NCI-H1105 (cell line): ENCODE data around the gene WWC1.

Experiments used
- DNase-seq: peaks from one replicate; lab custom pipeline; 2025; lab: John Stamatoyannopoulos, UW

The WWC1 gene

DNA sequence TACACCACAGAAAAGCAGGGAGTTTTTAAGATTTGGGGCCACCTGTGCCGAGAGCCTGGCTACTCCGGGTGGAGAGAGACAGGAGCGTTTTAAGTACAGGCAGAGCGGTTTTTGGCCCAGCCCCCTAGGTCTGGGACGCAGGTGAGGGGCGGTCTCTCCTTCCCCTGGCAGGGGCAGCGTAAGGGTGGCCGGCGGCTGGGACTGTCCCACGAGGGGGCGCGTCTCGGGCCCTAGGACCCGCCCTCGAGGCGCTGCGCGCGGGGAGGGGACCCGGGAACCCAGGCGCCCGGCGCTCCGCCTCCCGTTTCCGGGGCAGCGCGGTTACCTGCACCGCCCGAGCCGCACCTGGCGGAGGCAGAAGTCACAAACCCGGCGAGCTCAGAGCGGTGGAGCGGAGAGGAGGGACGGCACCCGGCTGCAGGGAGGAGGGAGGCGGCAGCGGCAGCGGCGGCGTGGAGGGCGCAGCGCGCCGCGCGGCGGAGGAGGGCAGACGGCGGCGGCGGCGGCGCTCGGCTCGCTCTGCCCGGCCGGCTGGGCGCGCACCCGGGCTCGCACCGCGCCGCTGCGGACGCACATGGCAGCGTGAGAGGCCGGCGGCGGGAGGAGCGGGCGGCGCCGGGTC lies at the start of gene WWC1:
Gene WWC1 (plus strand): TSS at position 304 of the 622 bp plus-strand sequence. CDS start 508 bp downstream, outside the sequence.
- peak; percentile 56 for DNase-seq

DNA sequence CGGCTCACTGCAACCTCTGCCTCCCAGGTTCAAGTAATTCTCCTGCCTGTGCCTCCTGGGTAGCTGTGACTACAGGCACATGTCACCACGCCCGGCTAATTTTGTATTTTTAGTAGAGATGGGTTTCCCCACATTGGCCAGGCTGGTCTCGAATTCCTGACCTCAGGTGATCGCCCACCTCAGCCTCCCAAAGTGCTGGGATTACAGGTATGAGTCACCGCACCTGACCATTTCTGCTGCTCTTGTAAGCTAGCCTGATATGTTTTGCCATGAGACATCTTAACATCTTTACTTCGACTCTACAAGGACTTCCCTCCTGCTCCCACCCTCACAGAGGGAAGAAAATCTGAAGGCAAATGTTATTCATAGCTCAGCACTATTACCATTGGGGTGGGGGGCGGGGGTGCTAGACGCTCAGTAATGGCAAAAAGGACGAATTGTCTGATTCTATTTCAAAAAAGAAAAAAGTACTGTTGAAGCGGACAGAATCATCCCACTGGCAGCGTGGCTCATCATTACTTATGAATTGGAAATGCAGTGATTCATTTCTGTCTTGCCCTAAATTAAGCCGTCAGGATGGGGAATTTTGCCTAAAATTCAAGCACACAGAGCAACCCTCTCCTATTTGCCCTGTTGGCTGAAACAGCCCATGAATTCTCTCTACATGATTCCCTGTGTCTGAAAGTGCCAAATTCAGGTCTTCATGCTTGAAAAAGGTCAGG lies 46.4 kb upstream of the WWC1 start:
- no peak for DNase-seq

DNA sequence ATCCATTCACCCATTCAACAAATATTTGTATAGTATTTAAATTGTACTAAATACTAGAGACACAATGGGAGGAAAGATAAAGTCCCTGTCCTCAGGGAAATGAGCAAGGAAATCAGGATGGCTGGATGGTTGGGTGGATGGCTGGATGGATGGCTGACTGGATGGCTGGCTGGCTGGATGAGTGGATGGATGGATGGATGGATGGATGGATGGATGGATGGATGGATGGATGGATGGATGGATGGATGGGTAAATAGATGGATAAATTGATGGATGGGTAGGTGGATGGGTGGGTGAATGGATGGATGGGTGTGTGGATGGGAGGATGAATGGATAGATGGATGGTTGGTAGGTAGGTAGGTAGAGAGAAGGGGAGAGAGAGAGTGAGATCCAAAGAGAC lies 41.5 kb upstream of the WWC1 start:
- DNase-seq = no peak

DNA sequence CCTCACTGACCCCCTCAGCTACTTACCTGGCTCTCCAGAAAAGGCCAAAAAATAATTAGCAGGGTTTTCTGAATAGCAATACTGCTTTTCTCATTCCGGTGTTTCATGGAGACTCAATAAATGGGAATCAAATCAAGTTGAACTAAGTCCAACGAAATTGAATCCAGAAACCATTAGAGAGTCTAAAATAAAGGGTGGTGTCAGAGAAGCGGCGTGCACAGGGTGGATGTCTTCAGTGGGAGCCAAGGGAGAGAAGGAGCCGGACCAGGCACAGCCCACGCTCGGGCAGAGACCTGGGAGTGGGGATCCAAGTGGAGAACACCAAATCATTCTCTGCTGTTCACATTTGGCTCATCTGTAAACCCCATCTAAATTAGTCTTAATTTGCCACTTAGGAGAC lies 40.2 kb upstream of the WWC1 start:
- no peak for DNase-seq

DNA sequence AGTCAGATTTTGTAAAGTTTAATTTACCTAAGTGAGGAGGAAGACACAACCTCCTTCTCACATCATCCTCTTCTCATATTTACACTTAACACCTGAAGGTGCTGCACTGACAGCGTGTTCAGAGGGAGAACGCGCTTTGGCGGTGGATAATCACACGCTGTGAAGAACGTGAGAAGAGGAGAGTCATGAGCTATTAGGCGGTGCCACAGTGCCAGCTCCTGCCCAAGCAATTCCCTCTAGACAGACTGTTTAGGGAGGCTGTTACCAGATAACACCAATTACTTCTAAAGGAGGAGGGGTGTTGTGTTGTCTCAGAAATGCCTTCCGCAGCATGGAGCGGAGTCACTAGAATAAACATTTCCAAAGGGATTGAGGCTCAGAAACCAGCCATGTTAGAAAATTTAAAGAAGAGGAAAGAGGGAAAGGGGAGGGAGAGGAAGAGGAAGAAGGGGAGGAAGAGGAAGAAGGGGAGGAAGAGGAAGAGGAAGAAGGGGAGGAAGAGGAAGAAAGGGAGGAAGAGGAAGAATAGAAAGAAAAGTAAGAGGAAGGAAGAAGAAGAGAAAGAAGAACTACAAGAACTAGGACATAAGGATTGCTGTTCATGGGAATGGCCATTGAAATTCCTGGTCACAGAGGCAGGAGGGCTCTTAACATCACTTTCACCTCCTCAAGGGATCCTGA lies 37.3 kb upstream of the WWC1 start:
- DNase-seq = no peak

DNA sequence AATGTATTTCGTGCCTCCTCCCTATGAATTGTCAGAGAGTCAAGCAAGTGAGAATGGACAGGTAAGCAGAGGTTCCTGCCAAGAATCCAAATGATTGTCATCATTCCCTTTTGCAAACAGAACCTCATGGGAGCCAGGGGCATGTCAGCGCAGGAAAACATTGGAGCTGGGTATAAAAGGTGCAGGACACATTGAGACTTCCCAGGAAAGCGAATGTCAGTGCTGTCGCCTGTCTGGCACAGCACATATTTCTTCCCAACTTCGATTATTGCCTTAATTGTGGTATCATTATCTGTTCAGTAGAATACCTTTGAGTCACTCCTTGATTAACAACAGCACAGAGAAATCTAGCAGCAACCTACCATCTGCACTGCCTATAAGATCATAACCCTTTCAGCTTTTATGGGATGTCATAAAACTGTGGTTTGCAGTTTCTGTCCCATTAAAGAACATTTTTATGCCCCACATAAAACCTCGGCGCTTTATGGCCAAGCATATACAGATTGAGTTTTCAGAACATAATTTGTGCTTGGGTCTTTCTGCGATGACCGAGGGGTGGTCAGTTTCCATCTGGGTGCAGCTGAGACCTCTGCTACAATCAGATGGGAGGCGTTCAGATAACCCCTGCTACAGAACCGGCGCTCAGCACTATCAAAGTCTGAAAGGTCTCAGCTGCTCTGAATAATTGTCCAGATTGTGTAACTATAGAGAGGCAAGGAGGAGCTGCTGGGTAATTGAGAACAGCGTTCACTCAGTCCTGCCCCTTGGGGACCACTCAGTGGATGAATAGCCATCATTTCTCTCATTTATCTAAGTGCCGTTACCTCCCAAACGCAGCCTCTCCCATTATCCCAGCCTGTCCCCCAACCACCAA lies 30.9 kb upstream of the WWC1 start:
- no peak for DNase-seq

DNA sequence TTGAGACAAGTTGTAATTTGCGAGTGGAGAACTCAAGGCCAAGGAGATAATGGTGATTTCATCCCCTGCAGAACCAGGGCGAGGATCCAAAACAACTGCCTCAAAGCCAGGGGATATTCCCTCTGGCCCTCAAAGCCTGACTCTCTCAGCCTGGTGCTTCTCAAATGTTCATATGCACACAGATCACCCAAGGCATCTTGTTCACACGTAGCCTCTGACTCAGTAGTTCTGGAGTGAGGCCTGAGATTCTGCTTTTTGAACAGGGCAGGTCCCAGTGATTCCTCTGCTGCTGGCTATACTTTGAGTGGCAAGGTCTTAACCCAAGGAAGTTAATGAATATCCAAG lies 30.2 kb upstream of the WWC1 start:
- no peak for DNase-seq

DNA sequence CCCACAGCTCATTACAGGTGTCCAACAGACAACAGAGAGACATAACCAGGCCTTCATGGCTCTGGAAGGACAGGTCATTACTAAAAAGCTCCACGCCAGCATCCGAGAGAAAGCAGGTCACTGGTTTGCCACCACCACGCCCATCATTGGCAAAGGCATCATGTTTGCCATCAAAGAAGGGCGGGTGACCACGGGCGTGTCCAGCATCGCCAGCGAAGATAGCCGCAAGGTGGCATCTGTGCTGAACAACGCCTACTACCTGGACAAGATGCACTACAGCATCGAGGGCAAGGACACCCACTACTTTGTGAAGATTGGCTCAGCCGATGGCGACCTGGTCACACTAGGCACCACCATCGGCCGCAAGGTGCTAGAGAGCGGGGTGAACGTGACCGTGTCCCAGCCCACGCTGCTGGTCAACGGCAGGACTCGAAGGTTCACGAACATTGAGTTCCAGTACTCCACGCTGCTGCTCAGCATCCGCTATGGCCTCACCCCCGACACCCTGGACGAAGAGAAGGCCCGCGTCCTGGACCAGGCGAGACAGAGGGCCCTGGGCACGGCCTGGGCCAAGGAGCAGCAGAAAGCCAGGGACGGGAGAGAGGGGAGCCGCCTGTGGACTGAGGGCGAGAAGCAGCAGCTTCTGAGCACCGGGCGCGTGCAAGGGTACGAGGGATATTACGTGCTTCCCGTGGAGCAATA lies 29.3 kb upstream of the WWC1 start:
- DNase-seq = no peak

DNA sequence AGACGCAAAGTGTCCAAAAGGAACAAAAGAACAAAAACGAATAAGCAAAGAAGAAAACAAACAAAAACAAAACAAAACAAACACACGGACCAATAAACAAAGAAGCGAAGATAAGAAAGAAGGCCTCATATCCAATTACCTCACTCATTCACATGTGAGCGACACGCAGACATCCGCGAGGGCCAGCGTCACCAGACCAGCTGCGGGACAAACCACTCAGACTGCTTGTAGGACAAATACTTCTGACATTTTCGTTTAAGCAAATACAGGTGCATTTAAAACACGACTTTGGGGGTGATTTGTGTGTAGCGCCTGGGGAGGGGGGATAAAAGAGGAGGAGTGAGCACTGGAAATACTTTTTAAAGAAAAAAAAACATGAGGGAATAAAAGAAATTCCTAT lies 28.3 kb upstream of the WWC1 start:
- DNase-seq = no peak

DNA sequence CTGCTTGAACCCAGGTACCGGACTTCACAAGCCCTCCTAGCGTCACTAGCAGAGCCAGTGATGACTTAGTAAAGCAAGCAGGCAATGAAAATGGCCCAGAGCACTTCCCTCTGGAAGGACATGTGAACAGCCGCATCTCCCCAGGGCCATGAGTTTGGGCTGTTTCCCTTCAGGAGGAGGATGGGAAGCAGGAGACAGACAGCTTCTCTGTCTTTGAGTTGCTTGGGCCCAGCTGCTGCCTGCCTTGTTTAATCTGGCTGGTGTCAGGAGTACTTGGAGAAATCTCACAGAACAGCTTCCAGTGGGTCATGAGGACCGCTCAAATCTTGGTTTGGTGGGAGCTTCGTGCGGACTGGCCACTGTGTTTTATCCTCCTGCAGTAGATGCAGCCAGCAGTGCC lies 25.4 kb upstream of the WWC1 start:
- no peak for DNase-seq

DNA sequence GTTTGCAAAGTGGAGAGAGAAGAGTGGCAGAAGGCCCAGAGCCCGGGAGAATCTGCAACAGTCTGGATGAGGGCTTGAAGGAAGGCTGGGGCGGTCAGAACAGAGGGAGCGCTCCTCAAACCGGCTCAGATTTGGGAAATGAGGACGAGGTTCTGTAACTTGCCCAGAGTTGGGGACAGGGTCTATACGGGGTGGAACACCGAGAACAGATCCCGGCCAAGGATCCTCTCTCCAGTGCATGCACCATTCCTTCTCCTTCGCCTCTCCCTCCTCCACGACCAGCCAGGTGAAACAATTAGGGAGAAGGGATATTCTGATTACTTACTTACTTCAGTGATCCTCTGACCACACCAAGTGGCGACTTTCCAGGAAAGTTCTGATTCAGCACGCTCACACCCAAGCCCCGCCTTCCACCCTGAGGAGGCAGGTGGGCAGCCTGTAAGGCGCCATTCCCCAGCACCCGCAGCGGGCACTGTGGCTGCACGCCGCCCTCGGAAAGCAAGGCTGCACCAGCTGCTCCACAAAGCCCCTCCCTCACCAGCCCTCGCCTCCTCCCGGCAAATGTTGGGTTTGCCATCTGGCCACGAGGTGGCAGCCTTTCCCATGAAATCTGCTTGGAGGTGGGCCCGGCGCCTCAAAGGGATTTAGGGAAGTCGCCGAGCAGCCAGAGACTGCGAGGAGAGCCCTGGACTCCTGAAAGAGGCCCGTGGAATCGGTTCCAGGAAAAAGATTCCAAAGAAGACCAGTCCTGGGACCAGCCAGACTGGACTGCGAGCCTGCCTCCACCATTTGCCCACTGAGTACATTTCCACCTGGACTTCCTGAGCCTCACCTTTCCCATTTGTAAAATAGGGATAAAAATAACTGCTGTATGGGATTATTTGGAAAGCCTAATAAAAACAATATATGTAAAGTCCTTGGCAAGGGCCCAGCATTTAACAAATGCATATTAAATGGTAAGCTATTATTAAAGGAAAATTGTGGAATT lies 22.2 kb upstream of the WWC1 start:
- peak; percentile 84 for DNase-seq

DNA sequence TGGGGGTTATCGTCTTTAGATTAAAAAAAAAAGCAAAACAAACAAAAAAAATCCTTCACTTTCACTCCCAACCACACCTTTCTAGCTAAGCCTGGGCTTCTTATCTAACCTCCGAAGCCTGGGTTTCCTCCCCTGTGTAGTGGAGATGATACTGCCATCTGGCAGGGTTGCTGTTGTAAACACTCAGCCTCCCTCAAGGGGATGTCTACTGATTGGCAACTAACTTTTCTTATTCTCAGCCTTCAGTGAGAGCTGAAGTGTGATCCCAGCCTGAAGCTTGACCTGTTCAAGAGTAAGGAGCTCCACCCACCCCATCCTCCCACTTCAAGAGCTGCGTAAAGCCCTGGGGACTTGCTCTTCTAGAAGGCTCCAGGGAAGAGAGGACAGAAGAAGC lies 21.5 kb upstream of the WWC1 start:
- DNase-seq = no peak

DNA sequence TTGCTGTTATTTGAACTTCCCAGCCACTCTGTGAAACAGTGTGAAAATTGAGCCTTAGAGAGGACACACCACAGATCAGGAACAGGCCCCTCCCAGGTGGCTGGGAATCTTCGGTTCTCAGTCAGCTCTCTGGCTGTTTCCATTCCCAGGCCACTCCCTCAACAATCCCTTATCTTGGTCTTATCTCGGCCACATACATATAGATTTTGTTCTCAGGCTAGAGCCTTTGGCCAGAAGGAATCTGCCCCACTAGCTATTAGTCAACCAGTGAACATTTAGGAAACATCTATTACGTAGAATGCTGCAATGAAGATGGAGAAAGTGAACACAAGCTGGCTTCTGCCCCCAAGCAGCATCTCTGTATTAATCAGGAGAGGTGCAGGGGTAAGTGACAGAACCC lies 21.0 kb upstream of the WWC1 start:
- no peak for DNase-seq

DNA sequence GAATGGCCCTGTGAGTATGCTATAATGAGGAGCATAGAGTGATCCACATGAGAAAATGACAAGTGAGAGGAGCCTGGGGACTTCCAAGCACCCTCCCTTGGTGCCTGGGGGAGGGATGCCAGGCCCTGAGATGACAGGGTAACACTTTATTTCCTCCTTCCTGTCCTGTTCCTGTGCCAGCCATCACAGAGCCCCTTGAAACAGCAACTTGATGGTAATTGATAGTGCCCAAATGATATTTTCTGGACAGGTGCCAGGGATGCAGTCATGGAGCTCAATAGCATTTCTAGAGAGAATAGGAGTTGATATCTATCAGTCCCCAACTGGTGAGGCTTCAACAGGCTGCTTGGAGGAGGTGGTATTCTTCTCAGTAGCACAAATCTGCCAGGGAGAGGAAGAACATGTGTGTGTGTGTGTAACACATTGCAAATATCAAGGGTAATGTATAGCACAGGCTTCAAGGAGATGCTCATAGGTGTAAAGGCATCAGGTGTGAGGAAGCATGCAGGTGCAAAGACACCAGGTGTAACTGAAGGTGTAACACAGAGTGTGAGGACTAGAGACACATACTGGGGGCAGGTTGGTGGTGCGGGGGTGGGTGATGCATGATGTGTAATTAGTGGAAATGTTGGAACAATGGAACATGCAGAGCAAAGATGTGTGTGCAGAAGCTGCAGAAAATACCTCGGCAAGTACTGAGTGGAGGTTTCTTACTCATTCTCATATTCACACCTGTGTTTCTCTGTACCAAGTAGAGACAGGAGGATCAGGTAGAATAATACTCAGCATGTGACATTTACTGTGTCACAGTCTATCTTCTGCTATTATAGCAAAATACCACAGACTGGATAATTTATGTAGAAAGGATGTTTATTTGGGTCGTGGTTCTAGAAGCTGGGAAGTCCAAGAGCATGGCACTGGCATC lies 18.1 kb upstream of the WWC1 start:
- DNase-seq = no peak

DNA sequence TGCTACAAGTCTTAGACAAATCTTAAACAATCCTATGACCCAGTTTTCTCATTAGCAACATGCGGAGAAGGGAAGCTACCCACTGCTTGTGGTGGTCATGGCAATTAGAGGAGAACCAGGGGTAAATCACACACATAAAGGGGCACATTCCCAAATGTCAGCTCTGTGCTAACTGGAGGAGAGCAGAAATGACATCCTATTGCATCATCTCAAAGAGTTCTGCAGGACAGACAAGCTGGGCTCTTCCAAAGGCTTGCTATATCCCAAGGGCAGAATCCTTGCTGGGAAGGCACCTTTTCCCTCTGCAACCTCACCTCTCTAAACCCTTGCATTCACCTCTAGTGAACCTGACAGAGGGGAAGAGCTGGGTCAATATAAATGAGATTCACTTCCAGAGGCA lies 17.0 kb upstream of the WWC1 start:
- DNase-seq = no peak

DNA sequence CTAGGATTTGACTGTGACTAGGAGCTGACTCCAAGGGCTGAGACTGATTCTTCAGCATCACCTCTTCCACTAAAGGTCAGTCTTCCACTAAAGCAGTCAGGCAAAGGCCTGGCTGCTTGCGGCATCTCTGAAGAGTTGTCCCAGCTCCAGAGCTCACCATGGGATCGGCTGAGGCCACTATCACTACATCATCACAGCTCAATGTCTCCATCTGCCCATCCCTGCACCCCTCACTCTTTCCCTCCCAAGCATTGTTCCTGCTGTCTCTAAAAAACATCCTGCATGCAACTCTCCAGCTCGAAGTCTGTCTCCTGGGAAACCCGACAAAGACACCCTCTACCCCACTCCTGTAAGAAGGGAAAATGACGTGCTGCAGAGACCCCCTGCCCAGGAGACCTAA lies 15.5 kb upstream of the WWC1 start:
- no peak for DNase-seq

DNA sequence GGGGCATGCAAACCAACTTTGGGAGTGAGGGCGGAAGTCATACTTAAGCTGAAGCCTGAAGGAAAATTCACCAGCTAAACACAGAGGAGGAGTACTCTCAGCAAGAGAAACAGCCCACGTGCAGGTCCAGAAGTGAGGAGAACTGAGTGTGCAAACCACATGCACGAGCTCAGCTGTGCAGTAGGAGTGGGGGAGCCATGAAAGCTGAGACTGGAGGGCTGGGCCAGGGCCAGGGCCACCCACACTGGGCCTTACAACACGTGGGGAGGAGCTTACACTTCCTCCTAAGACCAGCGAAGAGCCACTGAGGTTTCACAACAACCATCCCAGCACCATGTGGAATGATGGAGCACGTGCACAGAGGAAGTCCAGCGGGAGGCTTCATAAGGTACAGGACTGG lies 9.3 kb upstream of the WWC1 start:
- DNase-seq = no peak

DNA sequence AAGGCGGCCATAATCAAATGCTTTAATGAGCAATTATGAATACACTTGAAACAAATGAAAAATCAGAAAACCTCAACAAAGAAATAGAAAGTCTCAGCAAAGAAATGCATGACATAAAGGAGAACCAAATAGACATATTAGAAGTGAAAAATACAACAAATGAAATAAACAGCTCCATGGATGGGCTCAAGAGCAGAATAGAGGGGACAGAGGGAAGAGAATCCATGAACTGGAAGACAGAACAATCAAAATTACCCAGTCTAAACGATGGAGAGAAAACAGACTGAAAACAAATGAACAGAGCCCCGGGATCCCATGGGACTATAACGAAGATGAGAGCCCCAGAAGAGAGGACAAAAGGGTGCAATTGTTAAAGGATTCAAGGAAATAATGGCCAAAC lies 6.6 kb upstream of the WWC1 start:
- DNase-seq = no peak

DNA sequence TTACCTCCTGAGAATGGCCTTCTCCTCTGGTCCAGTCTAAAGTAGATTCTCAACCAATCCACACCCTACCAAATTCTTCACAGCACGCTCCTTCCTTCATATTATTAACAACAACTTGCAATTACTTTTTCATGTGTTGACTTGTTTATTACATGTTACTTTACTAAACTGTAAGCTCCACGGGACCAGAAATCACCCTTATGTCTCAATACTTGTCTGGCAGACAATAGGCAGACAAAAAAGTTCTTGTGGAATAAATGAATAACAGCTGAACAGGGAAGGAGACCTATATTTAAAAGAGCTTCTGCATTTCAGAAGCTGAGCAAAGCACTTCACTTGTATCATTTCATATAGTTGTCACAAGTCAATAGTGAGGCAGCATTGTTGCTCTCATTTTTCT lies 5.7 kb upstream of the WWC1 start:
- DNase-seq = no peak

DNA sequence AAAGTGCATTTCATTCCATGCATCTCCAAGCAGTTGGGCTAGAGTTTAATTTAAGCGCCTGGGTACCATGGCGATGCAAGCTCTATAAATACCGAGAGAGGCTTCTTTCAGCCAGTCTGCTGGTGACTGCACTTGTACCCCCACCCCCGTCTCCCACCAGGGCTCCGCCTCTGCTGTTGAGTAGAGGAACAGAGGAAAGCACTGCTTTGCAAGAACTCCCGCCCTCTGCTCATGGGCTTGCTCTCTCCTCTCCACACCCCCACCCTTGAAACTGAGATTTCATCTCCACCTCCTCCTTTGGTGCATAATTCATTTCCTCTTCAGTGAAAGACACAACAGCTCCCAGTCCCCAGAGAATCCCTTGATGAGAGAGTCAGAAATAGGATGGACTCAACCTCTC lies 5.1 kb upstream of the WWC1 start:
- no peak for DNase-seq
